MM.1S (cell line): ENCODE measurements around the gene COPB2.

Source experiments
- DNase-seq: peaks from one replicate; pipeline ENCODE4 v3.0.0-alpha.2; 2015
- H2AFZ ChIP-seq: fragments of 300-600 bp; sonication (generic); 2 replicates; pipeline ENCODE4 v1.6.0; 2016; ENCODE audit warnings: antibody characterized with exemption, low read length
- H3F3A ChIP-seq: fragments of 300-600 bp; sonication (generic); 2 replicates; pipeline ENCODE4 v1.6.1; 2016; ENCODE audit warnings: mild to moderate bottlenecking, antibody characterized with exemption, low read length, moderate library complexity, mixed read lengths; ENCODE audit not compliant: insufficient read depth
- H3K27ac ChIP-seq: fragments of 300-600 bp; sonication (generic); 2 replicates; pipeline ENCODE4 v1.5.1; 2016; ENCODE audit warnings: mild to moderate bottlenecking, low read length
- H3K27me3 ChIP-seq: fragments of 300-600 bp; sonication (generic); replicated peaks from 2 replicates; pipeline ENCODE4 v1.6.0; 2016; ENCODE audit warnings: low read length; ENCODE audit not compliant: insufficient read depth
- H3K36me3 ChIP-seq: fragments of 300-600 bp; sonication (generic); replicated peaks from 2 replicates; pipeline ENCODE4 v1.6.1; 2016; ENCODE audit warnings: mild to moderate bottlenecking, low read length, mixed read lengths; ENCODE audit not compliant: insufficient read depth
- H3K4me1 ChIP-seq: fragments of 300-600 bp; sonication (generic); 2 replicates; pipeline ENCODE4 v1.6.1; 2016; ENCODE audit warnings: low read length, mixed read lengths
- H3K4me2 ChIP-seq: fragments of 300-600 bp; sonication (generic); 2 replicates; pipeline ENCODE4 v1.6.0; 2016; ENCODE audit warnings: low read depth, low read length
- H3K4me3 ChIP-seq: fragments of 300-600 bp; sonication (generic); 2 replicates; pipeline ENCODE4 v1.5.1; 2016; ENCODE audit warnings: low read length, mixed read lengths
- H3K79me2 ChIP-seq: fragments of 300-600 bp; sonication (generic); 2 replicates; pipeline ENCODE4 v1.6.1; 2016; ENCODE audit warnings: mixed run types, low read length, mixed read lengths
- H3K9ac ChIP-seq: fragments of 300-600 bp; sonication (generic); 2 replicates; pipeline ENCODE4 v1.6.1; 2016; ENCODE audit warnings: low read length, mixed read lengths
- H3K9me2 ChIP-seq: fragments of 300-600 bp; sonication (generic); replicated peaks from 2 replicates; pipeline ENCODE4 v1.6.1; 2016; ENCODE audit warnings: mild to moderate bottlenecking, low read length, mixed read lengths; ENCODE audit not compliant: insufficient read depth
- H3K9me3 ChIP-seq: fragments of 300-600 bp; sonication (generic); replicated peaks from 2 replicates; pipeline ENCODE4 v1.6.1; 2016; ENCODE audit warnings: mild to moderate bottlenecking, low read length, mixed read lengths; ENCODE audit not compliant: insufficient read depth
- H4K20me1 ChIP-seq: fragments of 300-600 bp; sonication (generic); 2 replicates; pipeline ENCODE4 v1.6.1; 2016; ENCODE audit warnings: mild to moderate bottlenecking, low read length, moderate library complexity, mixed read lengths; ENCODE audit not compliant: insufficient read depth
- CTCF ChIP-seq: fragments of 300-600 bp; sonication (generic); IDR thresholded peaks from 2 replicates; pipeline ENCODE4 v1.5.1; 2016; ENCODE audit warnings: antibody characterized with exemption, low read length, mixed read lengths
- EZH2 ChIP-seq: fragments of 300-600 bp; sonication (generic); optimal IDR thresholded peaks from 2 replicates; pipeline ENCODE3; 2017; ENCODE audit warnings: low read depth, mild to moderate bottlenecking, antibody characterized with exemption, low read length, mixed read lengths
- EZH2phosphoT487 ChIP-seq: fragments of 300-600 bp; sonication (generic); IDR thresholded peaks from 2 replicates; pipeline ENCODE4 v1.6.1; 2018; ENCODE audit warnings: antibody characterized with exemption, low read length

The COPB2 gene

GRCh38 chr3:139324456-139324855 is 65.0 kb downstream of the COPB2 start:
- Histone ChIP-seq H4K20me1 (no peaks in the 10 kb centered on the region), H2AFZ (no peak overlapping the region), H3K9me2 (no peaks in the 10 kb centered on the region), H3F3A (no peaks in the 10 kb centered on the region), H3K4me3 (no peak overlapping the region), H3K9me3 (no peaks in the 10 kb centered on the region), H3K27me3 (no peaks in the 10 kb centered on the region), H3K4me1 (peaks cover under 1% of the 10 kb centered on the region; the same call in 1 of the 2 replicates), H3K36me3 (no peaks in the 10 kb centered on the region), H3K79me2 (no peaks in the 10 kb centered on the region), H3K4me2 (no peak overlapping the region), H3K9ac (no peak overlapping the region), H3K27ac (no peak overlapping the region)
- TF ChIP-seq EZH2phosphoT487, result no peak
- no peak for TF ChIP-seq CTCF
- no peak for TF ChIP-seq EZH2
- no peak for DNase-seq

- H3K4me3 ChIP-seq, result no peak overlapping the region
- no peak for DNase-seq
- H3K9me2 ChIP-seq, result no peaks in the 10 kb centered on the region
- H3K4me1 ChIP-seq, result no peaks in the 10 kb centered on the region
- H4K20me1 ChIP-seq, result no peaks in the 10 kb centered on the region
- no peaks in the 10 kb centered on the region for H3K36me3 ChIP-seq
- no peaks in the 10 kb centered on the region for H3F3A ChIP-seq
- TF ChIP-seq EZH2phosphoT487, result no peak
- no peaks in the 10 kb centered on the region for H3K9me3 ChIP-seq
- H3K9ac ChIP-seq, result no peak overlapping the region
- H3K4me2 ChIP-seq, result no peak overlapping the region
- no peaks in the 10 kb centered on the region for H3K27me3 ChIP-seq
- no peak overlapping the region for H2AFZ ChIP-seq
- no peaks in the 10 kb centered on the region for H3K79me2 ChIP-seq
- no peak overlapping the region for H3K27ac ChIP-seq
Measured at GRCh38 chr3:139323146-139323545, 66.3 kb downstream of the COPB2 start.

GRCh38 chr3:139322346-139322745 is 67.1 kb downstream of the COPB2 start:
- DNase-seq, result no peak
- Histone ChIP-seq H3K9ac (no peak overlapping the region), H3K4me2 (no peak overlapping the region), H3K9me2 (no peaks in the 10 kb centered on the region), H3K4me3 (no peak overlapping the region), H3K36me3 (no peaks in the 10 kb centered on the region), H3F3A (no peaks in the 10 kb centered on the region), H4K20me1 (no peaks in the 10 kb centered on the region), H3K4me1 (no peaks in the 10 kb centered on the region), H2AFZ (no peak overlapping the region), H3K27ac (no peak overlapping the region), H3K79me2 (no peaks in the 10 kb centered on the region), H3K27me3 (no peaks in the 10 kb centered on the region), H3K9me3 (no peaks in the 10 kb centered on the region)
- TF ChIP-seq EZH2, result no peak
- TF ChIP-seq EZH2phosphoT487, result no peak
- no peak for TF ChIP-seq CTCF

- Histone ChIP-seq H3K27ac (no peak overlapping the region), H3K4me3 (no peak overlapping the region), H3K79me2 (no peaks in the 10 kb centered on the region), H3K9me3 (no peaks in the 10 kb centered on the region), H3K9ac (no peak overlapping the region), H3K4me1 (no peaks in the 10 kb centered on the region), H3K27me3 (no peaks in the 10 kb centered on the region), H2AFZ (no peak overlapping the region), H4K20me1 (no peaks in the 10 kb centered on the region), H3K4me2 (no peak overlapping the region), H3K9me2 (no peaks in the 10 kb centered on the region), H3F3A (no peaks in the 10 kb centered on the region), H3K36me3 (no peaks in the 10 kb centered on the region)
- DNase-seq, result no peak
- TF ChIP-seq EZH2, result no peak
- TF ChIP-seq EZH2phosphoT487, result no peak
- TF ChIP-seq CTCF, result no peak
Measured at GRCh38 chr3:139320551-139321309, 68.7 kb downstream of the COPB2 start.
